IMR-90 (cell line): ENCODE results near the gene CCDC40. TPM values are rescaled to one million over a fixed set of nuclear protein-coding genes. Genes with fewer than 3 reads are reported as not detected.

Experiments used
- ATAC-seq: fragments of 200-7000 bp; cut with Tn5 transposase; 2 replicates; pipeline ENCODE4 v1.9.1; 2020; ENCODE audit warnings: low read depth, mild to moderate bottlenecking, moderate library complexity
- BruUV-seq: library from RNA; stranded (reverse); fragments of 400-500 nt; replicated peaks from 2 replicates; lab custom pipeline; 2021; lab: Mats Ljungman, UMichigan
- CTCF ChIA-PET: fragments of 300-600 bp; formaldehyde crosslinking; extraction: SDS; loops from one replicate; lab custom pipeline; 2021; ENCODE audit warnings: antibody characterized with exemption; lab: Yijun Ruan, JAX
- POLR2A ChIA-PET: fragments of 300-600 bp; sonication (Branson Sonifier 250); formaldehyde crosslinking; loops from one replicate; lab custom pipeline; 2022; ENCODE audit warnings: antibody characterized with exemption; ENCODE audit not compliant: unreplicated experiment; lab: Charles Lee
- DNase-seq: peaks from one replicate; pipeline ENCODE4 v3.0.0; 2013
- H2AFZ ChIP-seq: replicated peaks from 2 replicates; pipeline ENCODE3; 2013; ENCODE audit warnings: low read length, mild to moderate bottlenecking; ENCODE audit not compliant: poor library complexity
- H2AK5ac ChIP-seq: 2 replicates; pipeline ENCODE4 v1.6.1; 2013; ENCODE audit warnings: low read depth, low read length, inconsistent platforms
- H2AK9ac ChIP-seq: replicated peaks from 2 replicates; pipeline ENCODE3; 2013; ENCODE audit warnings: mild to moderate bottlenecking, low read depth, low read length, moderate library complexity; ENCODE audit not compliant: poor library complexity
- H2BK120ac ChIP-seq: 2 replicates; pipeline ENCODE4 v1.6.1; 2013; ENCODE audit warnings: low read depth, low read length, inconsistent platforms
- H2BK15ac ChIP-seq: 3 replicates; pipeline ENCODE4 v1.6.1; 2013; ENCODE audit warnings: low read depth, low read length, inconsistent platforms
- H2BK20ac ChIP-seq: 2 replicates; pipeline ENCODE4 v1.6.1; 2013; ENCODE audit warnings: low read depth, mild to moderate bottlenecking, inconsistent platforms, low read length, moderate library complexity
- H2BK5ac ChIP-seq: 2 replicates; pipeline ENCODE4 v1.6.1; 2013; ENCODE audit warnings: mild to moderate bottlenecking, low read depth, low read length, inconsistent platforms; ENCODE audit not compliant: poor library complexity, severe bottlenecking
- H3K14ac ChIP-seq: replicated peaks from 2 replicates; pipeline ENCODE4 v1.6.1; 2013; ENCODE audit warnings: low read depth, low read length, inconsistent platforms
- H3K18ac ChIP-seq: 2 replicates; pipeline ENCODE4 v1.6.1; 2013; ENCODE audit warnings: low read depth, low read length, control low read depth
- H3K23ac ChIP-seq: 2 replicates; pipeline ENCODE4 v1.6.1; 2013; ENCODE audit warnings: low read depth, low read length, inconsistent platforms
- H3K27ac ChIP-seq: 2 replicates; pipeline ENCODE4 v1.5.1; 2013; ENCODE audit warnings: mild to moderate bottlenecking, control low read depth, low read length; ENCODE audit not compliant: insufficient read depth
- H3K27me3 ChIP-seq: 2 replicates; pipeline ENCODE4 v1.6.1; 2013; ENCODE audit warnings: low read length; ENCODE audit not compliant: control insufficient read depth, insufficient read depth
- H3K36me3 ChIP-seq: 2 replicates; pipeline ENCODE4 v1.6.1; 2013; ENCODE audit warnings: low read length, mixed read lengths; ENCODE audit not compliant: control insufficient read depth, insufficient read depth
- H3K4ac ChIP-seq: 2 replicates; pipeline ENCODE4 v1.6.1; 2013; ENCODE audit warnings: low read depth, low read length, inconsistent platforms
- H3K4me1 ChIP-seq: 2 replicates; pipeline ENCODE4 v1.6.1; 2013; ENCODE audit warnings: low read length, mixed read lengths; ENCODE audit not compliant: control insufficient read depth, insufficient read depth
- H3K4me2 ChIP-seq: 2 replicates; pipeline ENCODE4 v1.6.1; 2013; ENCODE audit warnings: low read depth, mild to moderate bottlenecking, control low read depth, low read length, moderate library complexity
- H3K4me3 ChIP-seq: 2 replicates; pipeline ENCODE4 v1.5.1; 2013; ENCODE audit warnings: low read depth, mild to moderate bottlenecking, control low read depth, low read length, moderate library complexity; ENCODE audit not compliant: insufficient read depth
- H3K56ac ChIP-seq: 2 replicates; pipeline ENCODE4 v1.6.1; 2013; ENCODE audit warnings: low read length, inconsistent platforms; ENCODE audit not compliant: insufficient read depth; ENCODE audit errors: extremely low read depth
- H3K79me1 ChIP-seq, 2 experiments: 2 replicates each; pipeline ENCODE4 v1.6.1; 2013; ENCODE audit warnings: low read length in 2 of 2, inconsistent platforms in 1 of 2, low read depth in 1 of 2
- H3K9ac ChIP-seq: 2 replicates; pipeline ENCODE4 v1.6.1; 2013; ENCODE audit warnings: low read depth, low read length, control low read depth
- H3K9me1 ChIP-seq: 2 replicates; pipeline ENCODE4 v1.6.1; 2013; ENCODE audit warnings: low read length, inconsistent platforms; ENCODE audit not compliant: insufficient read depth
- H3K9me3 ChIP-seq: 2 replicates; pipeline ENCODE4 v1.6.1; 2013; ENCODE audit warnings: low read length; ENCODE audit not compliant: control insufficient read depth, insufficient read depth
- H4K20me1 ChIP-seq: 2 replicates; pipeline ENCODE4 v1.6.1; 2013; ENCODE audit warnings: low read length, inconsistent platforms; ENCODE audit not compliant: insufficient read depth
- H4K5ac ChIP-seq: 2 replicates; pipeline ENCODE4 v1.6.1; 2013; ENCODE audit warnings: mild to moderate bottlenecking, low read depth, low read length, control low read depth
- H4K8ac ChIP-seq, 2 experiments: 2 replicates each; pipeline ENCODE4 v1.6.1; 2013; ENCODE audit warnings: low read depth in 2 of 2, low read length in 2 of 2, control low read depth in 1 of 2, inconsistent platforms in 1 of 2
- H4K91ac ChIP-seq: 2 replicates; pipeline ENCODE4 v1.6.1; 2013; ENCODE audit warnings: low read depth, low read length, inconsistent platforms; ENCODE audit not compliant: insufficient read depth
- BHLHE40 ChIP-seq: fragments of 150-350 bp; IDR thresholded peaks from 2 replicates; pipeline ENCODE4 v1.6.1; 2016; ENCODE audit warnings: mild to moderate bottlenecking, low read depth, low read length
- CEBPB ChIP-seq: IDR thresholded peaks from 2 replicates; pipeline ENCODE4 v1.6.1; 2012; ENCODE audit warnings: low read depth, low read length, improper control_type of control experiment
- CHD1 ChIP-seq: IDR thresholded peaks from 2 replicates; pipeline ENCODE4 v1.6.1; 2012; ENCODE audit warnings: low read depth, low read length, improper control_type of control experiment
- FOS ChIP-seq: fragments of 150-350 bp; IDR thresholded peaks from 2 replicates; pipeline ENCODE4 v1.6.1; 2016; ENCODE audit warnings: low read depth, low read length
- MAFK ChIP-seq: IDR thresholded peaks from 2 replicates; pipeline ENCODE4 v1.6.1; 2012; ENCODE audit warnings: low read depth, low read length, improper control_type of control experiment
- MAZ ChIP-seq: IDR thresholded peaks from 2 replicates; pipeline ENCODE4 v1.6.1; 2012; ENCODE audit warnings: low read depth, mild to moderate bottlenecking, low read length, improper control_type of control experiment, moderate library complexity, borderline replicate concordance
- MXI1 ChIP-seq: IDR thresholded peaks from 2 replicates; pipeline ENCODE4 v1.6.1; 2012; ENCODE audit warnings: low read depth, mild to moderate bottlenecking, low read length, moderate library complexity, borderline replicate concordance
- NFE2L2 ChIP-seq: fragments of 150-350 bp; IDR thresholded peaks from 2 replicates; pipeline ENCODE4 v1.6.1; 2016; ENCODE audit warnings: low read depth, mild to moderate bottlenecking, low read length
- POLR2A ChIP-seq: IDR thresholded peaks from 2 replicates; pipeline ENCODE4 v1.6.1; 2012; ENCODE audit warnings: mild to moderate bottlenecking, low read depth, low read length
- RAD21 ChIP-seq: IDR thresholded peaks from 2 replicates; pipeline ENCODE4 v1.6.1; 2012; ENCODE audit warnings: low read length, improper control_type of control experiment
- RCOR1 ChIP-seq: IDR thresholded peaks from 2 replicates; pipeline ENCODE4 v1.6.1; 2012; ENCODE audit warnings: mild to moderate bottlenecking, low read length, improper control_type of control experiment; ENCODE audit not compliant: insufficient replicate concordance
- RFX5 ChIP-seq: IDR thresholded peaks from 2 replicates; pipeline ENCODE4 v1.8.0; 2012; ENCODE audit warnings: low read depth, mild to moderate bottlenecking, low read length, moderate library complexity
- SMC3 ChIP-seq: fragments of 150-350 bp; IDR thresholded peaks from 2 replicates; pipeline ENCODE4 v1.6.1; 2016; ENCODE audit warnings: low read depth, mild to moderate bottlenecking, antibody characterized with exemption, low read length, moderate library complexity
- WGBS, 2 experiments: methylation state at CpG; one replicate each; pipeline versions ENCODE4 v1.1.5 to v1.1.7; 2013; ENCODE audit warnings: missing lambda C conversion rate in 2 of 2; ENCODE audit not compliant: insufficient read length in 1 of 2; ENCODE audit errors: extremely low coverage in 2 of 2; 5-methylcytosine and 5-hydroxymethylcytosine counted together
- dilution Hi-C: fragments of 300-500 bp; cut with HindIII; formaldehyde crosslinking; loops from one replicate; pipeline ENCODE4 v1.14.3; 2018; ENCODE audit warnings: low sequenced_read_pairs; ENCODE audit not compliant: unreplicated experiment
- in situ Hi-C: fragments of 300-500 bp; cut with MboI; formaldehyde crosslinking; loops from 3 replicates; pipeline ENCODE4 v1.14.3; 2019; ENCODE audit warnings: low sequenced_read_pairs, inconsistent platforms, mixed read lengths
- intact Hi-C: fragments of 100-400 bp; cut with micrococcal nuclease; formaldehyde crosslinking; loops from 2 replicates; pipeline ENCODE4 v1.10.0; 2022
- polyA plus RNA-seq, 3 experiments: library from polyadenylated mRNA; depleted of rRNA; stranded (reverse); fragments of >200 nt; gene quantifications; 2 replicates each; pipeline ENCODE4 v1.2.3, GENCODE V29; 2012; ENCODE audit warnings: low replicate concordance in 1 of 3
- total RNA-seq: library from RNA; depleted of rRNA; stranded (reverse); fragments of >200 nt; gene quantifications from 2 replicates; pipeline ENCODE4 v1.2.3, GENCODE V29; 2012
- TF ChIP-seq, protein P1 (sequence below): fragments of 150-350 bp; IDR thresholded peaks from 2 replicates; pipeline ENCODE4 v1.6.1; 2017; ENCODE audit warnings: mild to moderate bottlenecking, antibody characterized with exemption, low read length, low read depth
- TF ChIP-seq, protein P2 (sequence below): fragments of 150-350 bp; IDR thresholded peaks from 2 replicates; pipeline ENCODE4 v1.6.1; 2016; ENCODE audit warnings: low read depth, mild to moderate bottlenecking, low read length, moderate library complexity, borderline replicate concordance
- TF ChIP-seq, protein P3 (sequence below): conservative IDR thresholded peaks from 2 replicates; pipeline ENCODE4 v1.5.1; 2012; ENCODE audit warnings: mild to moderate bottlenecking, low read depth, low read length, improper control_type of control experiment

The CCDC40 gene
- total and polyA plus RNA-seq, 2 of the 4 experiments (the other 2 are of a cell fraction) = 0.90 to 4.7 TPM

DNA sequence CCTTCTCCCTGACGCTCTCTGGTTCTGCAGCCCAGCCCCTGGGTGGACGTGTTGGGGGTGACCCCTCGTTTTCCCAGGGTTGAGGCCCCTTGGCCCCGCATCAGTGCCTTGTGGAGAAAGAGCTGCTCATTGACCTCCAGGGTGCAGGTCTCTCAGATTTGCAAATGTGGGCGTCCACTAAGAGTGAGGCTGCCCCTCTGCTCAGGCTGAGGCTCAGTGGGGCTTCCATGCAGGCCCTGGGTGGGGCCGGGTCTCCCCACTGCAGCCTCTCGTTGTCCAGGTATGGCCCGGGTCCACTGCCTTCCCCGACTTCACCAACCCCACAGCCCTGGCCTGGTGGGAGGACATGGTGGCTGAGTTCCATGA lies 74.0 kb downstream of the CCDC40 start:
- H2AFZ ChIP-seq = no peak overlapping the region
- no peaks in the 10 kb centered on the region for H4K20me1 ChIP-seq
- DNase-seq (no peak), ATAC-seq (no peak)
- H4K8ac ChIP-seq = no peak overlapping the region
- no peak overlapping the region for H3K4me3 ChIP-seq
- BruUV-seq = no TSS peak
- no peak overlapping the region for H3K9ac ChIP-seq
- H2AK9ac ChIP-seq = no peak overlapping the region
- dilution Hi-C loops = no loop called here
- no peaks in the 10 kb centered on the region for H3K79me1 ChIP-seq
- no peak overlapping the region for H2BK120ac ChIP-seq
- no peak for TF ChIP-seq MXI1
- TF ChIP-seq, protein P1, sequence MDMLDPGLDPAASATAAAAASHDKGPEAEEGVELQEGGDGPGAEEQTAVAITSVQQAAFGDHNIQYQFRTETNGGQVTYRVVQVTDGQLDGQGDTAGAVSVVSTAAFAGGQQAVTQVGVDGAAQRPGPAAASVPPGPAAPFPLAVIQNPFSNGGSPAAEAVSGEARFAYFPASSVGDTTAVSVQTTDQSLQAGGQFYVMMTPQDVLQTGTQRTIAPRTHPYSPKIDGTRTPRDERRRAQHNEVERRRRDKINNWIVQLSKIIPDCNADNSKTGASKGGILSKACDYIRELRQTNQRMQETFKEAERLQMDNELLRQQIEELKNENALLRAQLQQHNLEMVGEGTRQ = no peak
- no peak for TF ChIP-seq RCOR1
- TF ChIP-seq SMC3 = no peak
- no peak for TF ChIP-seq POLR2A
- no peak for TF ChIP-seq BHLHE40
- no peak for TF ChIP-seq RFX5
- no peak for TF ChIP-seq CHD1
- no peak for TF ChIP-seq CEBPB
- no peak for TF ChIP-seq FOS
- TF ChIP-seq, protein P2, sequence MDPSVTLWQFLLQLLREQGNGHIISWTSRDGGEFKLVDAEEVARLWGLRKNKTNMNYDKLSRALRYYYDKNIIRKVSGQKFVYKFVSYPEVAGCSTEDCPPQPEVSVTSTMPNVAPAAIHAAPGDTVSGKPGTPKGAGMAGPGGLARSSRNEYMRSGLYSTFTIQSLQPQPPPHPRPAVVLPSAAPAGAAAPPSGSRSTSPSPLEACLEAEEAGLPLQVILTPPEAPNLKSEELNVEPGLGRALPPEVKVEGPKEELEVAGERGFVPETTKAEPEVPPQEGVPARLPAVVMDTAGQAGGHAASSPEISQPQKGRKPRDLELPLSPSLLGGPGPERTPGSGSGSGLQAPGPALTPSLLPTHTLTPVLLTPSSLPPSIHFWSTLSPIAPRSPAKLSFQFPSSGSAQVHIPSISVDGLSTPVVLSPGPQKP = no peak
- no peak for TF ChIP-seq MAFK
- no peak for TF ChIP-seq MAZ
- TF ChIP-seq NFE2L2 = no peak
- TF ChIP-seq, protein P3, sequence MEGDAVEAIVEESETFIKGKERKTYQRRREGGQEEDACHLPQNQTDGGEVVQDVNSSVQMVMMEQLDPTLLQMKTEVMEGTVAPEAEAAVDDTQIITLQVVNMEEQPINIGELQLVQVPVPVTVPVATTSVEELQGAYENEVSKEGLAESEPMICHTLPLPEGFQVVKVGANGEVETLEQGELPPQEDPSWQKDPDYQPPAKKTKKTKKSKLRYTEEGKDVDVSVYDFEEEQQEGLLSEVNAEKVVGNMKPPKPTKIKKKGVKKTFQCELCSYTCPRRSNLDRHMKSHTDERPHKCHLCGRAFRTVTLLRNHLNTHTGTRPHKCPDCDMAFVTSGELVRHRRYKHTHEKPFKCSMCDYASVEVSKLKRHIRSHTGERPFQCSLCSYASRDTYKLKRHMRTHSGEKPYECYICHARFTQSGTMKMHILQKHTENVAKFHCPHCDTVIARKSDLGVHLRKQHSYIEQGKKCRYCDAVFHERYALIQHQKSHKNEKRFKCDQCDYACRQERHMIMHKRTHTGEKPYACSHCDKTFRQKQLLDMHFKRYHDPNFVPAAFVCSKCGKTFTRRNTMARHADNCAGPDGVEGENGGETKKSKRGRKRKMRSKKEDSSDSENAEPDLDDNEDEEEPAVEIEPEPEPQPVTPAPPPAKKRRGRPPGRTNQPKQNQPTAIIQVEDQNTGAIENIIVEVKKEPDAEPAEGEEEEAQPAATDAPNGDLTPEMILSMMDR = no peak
- TF ChIP-seq RAD21 = no peak
- no peak overlapping the region for H4K91ac ChIP-seq
- no peak overlapping the region for H3K18ac ChIP-seq
- no peak overlapping the region for H3K4me2 ChIP-seq
- H3K23ac ChIP-seq = no peak overlapping the region
- no peaks in the 10 kb centered on the region for H3K9me3 ChIP-seq
- H3K36me3 ChIP-seq = peaks cover 3% of the 10 kb centered on the region; the same call in 1 of the 2 replicates
- no peak overlapping the region for H3K4ac ChIP-seq
- no peak overlapping the region for H2AK5ac ChIP-seq
- no peaks in the 10 kb centered on the region; the same call in 1 of the 2 replicates for H3K4me1 ChIP-seq
- CTCF ChIA-PET = no interaction called here
- H2BK5ac ChIP-seq = no peak overlapping the region
- H2BK15ac ChIP-seq = no peak overlapping the region
- 47% methylated on average over 3 of the region's 9 CpGs; no CpG with 5 or more reads in 1 of the 2 experiments for WGBS, 2 experiments
- no peak overlapping the region for H2BK20ac ChIP-seq
- no peak overlapping the region for H3K14ac ChIP-seq
- POLR2A ChIA-PET = no interaction called here
- H4K5ac ChIP-seq = no peak overlapping the region
- H3K9me1 ChIP-seq = no peaks in the 10 kb centered on the region
- intact Hi-C loops = no loop called here
- in situ Hi-C loops = no loop called here
- no peaks in the 10 kb centered on the region for H3K27me3 ChIP-seq
- H3K27ac ChIP-seq = no peak overlapping the region
- H3K56ac ChIP-seq = no peak overlapping the region
